NB4 (cell line): Measurements from ENCODE around the gene KLF2.

Source experiments
- DNase-seq: peaks from one replicate; pipeline ENCODE4 v3.0.0; 2010; ENCODE audit warnings: low read depth
- H3K4me3 ChIP-seq: one replicate; pipeline ENCODE4 v1.5.1; 2011; ENCODE audit warnings: mild to moderate bottlenecking, low read depth, low read length, moderate library complexity
- CTCF ChIP-seq: IDR thresholded peaks from one replicate; pipeline ENCODE4 v1.5.1; 2012; ENCODE audit warnings: low read depth, low read length
- MYC ChIP-seq: IDR thresholded peaks from 2 replicates; pipeline ENCODE4 v1.6.1; 2011; ENCODE audit warnings: low read depth, low read length
- POLR2A ChIP-seq: IDR thresholded peaks from 2 replicates; pipeline ENCODE4 v1.6.1; 2011; ENCODE audit warnings: mild to moderate bottlenecking; ENCODE audit not compliant: insufficient read length; ENCODE audit errors: extremely low read depth
- TF ChIP-seq, protein P1 (sequence below): IDR thresholded peaks from 2 replicates; pipeline ENCODE4 v1.6.1; 2011; ENCODE audit warnings: low read depth, low read length

Gene KLF2

GRCh38 chr19:16369306-16369663 lies 44.7 kb downstream of the KLF2 start:
- H3K4me3 ChIP-seq: no peak overlapping the region
- TF ChIP-seq POLR2A (no peak), MYC (no peak), CTCF (no peak)
- TF ChIP-seq, protein P1, sequence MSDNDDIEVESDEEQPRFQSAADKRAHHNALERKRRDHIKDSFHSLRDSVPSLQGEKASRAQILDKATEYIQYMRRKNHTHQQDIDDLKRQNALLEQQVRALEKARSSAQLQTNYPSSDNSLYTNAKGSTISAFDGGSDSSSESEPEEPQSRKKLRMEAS: no peak

GRCh38 chr19:16369664-16370576 lies 45.3 kb downstream of the KLF2 start:
- TF ChIP-seq CTCF: no peak
- no peak for TF ChIP-seq MYC
- TF ChIP-seq, protein P1: no peak
- TF ChIP-seq POLR2A: no peak
- no peak for DNase-seq
- no peak overlapping the region for H3K4me3 ChIP-seq

More at GRCh38 chr19:16369306-16369663, 44.7 kb downstream of the KLF2 start:
- no peak for DNase-seq

DNA sequence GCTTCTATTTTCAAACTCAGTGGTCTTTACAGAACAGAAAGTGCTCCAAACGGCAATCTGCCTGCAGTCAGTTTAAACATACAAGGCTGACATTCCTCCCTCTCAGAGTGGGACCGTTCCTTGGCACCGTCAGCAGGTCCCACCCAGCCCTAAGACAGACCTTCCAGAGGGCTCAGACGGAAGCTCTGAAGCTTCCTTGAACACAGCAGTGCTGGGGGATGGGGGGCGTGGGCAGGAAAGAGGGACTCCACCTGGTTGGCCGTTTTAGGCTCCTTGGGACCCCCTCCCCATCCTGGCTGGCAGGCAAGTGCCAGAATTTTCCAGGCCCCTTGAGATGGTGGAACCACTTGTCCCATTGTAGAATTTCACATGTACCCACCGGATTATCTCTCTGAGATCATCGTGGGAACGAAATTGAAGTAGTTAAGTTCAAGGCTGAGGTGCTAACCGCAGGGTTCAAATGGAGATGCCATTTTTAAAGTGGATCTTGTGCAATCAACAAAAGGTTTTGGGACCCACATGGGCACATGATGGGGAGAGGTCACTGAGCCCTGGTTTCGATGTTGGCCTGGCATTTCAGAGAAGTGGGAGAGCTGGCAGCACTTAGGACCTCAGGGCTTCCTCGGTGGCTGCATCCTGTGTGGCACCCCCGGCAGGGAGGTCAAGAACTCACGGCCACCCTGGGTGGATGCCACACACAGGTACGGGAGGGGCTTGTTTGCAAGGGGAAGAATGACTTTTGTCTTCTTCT lies 46.2 kb downstream of the KLF2 start:
- TF ChIP-seq, protein P1: no peak
- 0 out of 2 replicates have a peak, but pooled peaks have one; percentile 1 for TF ChIP-seq MYC
- TF ChIP-seq CTCF: no peak
- no peak for TF ChIP-seq POLR2A
- H3K4me3 ChIP-seq: no peak overlapping the region
- DNase-seq: no peak

- 0 out of 2 replicates have a peak, but pooled peaks have one; percentile 4 for TF ChIP-seq MYC
- no peak for TF ChIP-seq CTCF
- TF ChIP-seq POLR2A: no peak
- DNase-seq: peak; percentile 78
- no peak overlapping the region for H3K4me3 ChIP-seq
Observed at GRCh38 chr19:16371540-16371986, 46.9 kb downstream of the KLF2 start.

DNA sequence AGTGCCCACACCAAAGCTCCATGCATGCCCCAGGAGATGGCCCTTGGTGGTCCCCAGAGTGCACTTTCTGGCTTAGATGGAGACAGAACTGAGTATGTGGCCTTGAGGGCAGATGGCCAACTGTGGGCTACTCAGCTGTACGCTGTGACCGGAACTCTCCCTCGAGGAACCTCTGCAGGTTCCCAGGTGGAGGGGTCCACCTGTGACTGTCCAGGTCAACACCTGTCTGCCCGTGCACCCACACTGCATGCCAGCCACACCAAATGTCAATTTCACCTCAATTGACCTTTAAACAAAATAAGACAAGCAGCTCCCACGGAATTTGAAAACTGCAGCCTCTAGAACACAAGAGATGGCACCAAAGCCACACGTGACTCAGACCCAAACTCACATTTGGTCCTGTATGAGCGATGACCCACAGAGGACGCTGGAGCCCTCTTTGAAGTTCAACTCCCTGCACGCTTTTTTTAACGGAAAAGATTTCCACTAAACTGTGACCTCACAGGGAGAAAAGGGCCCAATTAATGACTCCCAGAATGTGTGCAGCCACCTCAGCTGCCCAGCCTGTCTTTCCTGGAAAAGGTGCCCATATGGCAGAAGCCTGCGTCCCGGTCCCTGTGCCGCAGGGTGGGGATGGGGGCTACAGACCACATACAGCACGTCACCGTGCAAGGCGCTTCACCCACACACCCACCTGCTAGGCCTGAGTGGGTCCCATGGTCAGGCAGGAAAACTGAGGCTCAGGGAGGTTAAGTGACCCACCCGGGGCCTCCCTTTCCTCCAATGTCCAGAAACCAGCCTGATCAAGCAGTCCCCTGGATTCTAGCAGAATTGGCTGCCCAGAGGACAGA lies 47.7 kb downstream of the KLF2 start:
- TF ChIP-seq, protein P1: no peak
- no peak for DNase-seq
- no peak overlapping the region for H3K4me3 ChIP-seq

- TF ChIP-seq POLR2A: no peak
- TF ChIP-seq MYC: no peak
- TF ChIP-seq, protein P1: no peak
- no peak for TF ChIP-seq CTCF
- DNase-seq: no peak
- H3K4me3 ChIP-seq: no peak overlapping the region
Observed at GRCh38 chr19:16373079-16373478, 48.5 kb downstream of the KLF2 start.
